HG03139 (cell line): ENCODE data around the gene ADRB2.

Experiments used
- ATAC-seq: cut with Tn5 transposase; IDR thresholded peaks from one replicate; pipeline ENCODE4 v1.9.1; 2021; ENCODE audit not compliant: unreplicated experiment

Gene ADRB2

DNA sequence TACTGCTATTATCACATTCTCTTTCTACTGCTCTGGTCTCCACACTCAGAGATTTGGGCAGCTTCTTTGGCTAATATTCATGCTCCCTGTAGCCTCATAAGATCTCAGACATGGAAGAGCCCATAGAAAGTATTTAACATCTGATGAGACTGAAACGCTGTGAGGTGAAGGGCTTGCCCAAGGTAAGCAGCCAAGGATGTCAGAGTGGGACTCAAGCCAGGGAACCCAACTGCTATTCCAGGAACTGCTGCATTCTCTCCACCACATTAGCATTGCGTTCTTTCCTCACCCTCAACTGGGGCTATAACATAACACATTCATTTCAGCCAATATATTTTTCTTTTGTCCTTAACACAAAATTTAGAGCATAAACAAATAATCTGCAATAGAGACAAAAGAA lies 3.8 kb downstream of the ADRB2 start:
- no peak for ATAC-seq

DNA sequence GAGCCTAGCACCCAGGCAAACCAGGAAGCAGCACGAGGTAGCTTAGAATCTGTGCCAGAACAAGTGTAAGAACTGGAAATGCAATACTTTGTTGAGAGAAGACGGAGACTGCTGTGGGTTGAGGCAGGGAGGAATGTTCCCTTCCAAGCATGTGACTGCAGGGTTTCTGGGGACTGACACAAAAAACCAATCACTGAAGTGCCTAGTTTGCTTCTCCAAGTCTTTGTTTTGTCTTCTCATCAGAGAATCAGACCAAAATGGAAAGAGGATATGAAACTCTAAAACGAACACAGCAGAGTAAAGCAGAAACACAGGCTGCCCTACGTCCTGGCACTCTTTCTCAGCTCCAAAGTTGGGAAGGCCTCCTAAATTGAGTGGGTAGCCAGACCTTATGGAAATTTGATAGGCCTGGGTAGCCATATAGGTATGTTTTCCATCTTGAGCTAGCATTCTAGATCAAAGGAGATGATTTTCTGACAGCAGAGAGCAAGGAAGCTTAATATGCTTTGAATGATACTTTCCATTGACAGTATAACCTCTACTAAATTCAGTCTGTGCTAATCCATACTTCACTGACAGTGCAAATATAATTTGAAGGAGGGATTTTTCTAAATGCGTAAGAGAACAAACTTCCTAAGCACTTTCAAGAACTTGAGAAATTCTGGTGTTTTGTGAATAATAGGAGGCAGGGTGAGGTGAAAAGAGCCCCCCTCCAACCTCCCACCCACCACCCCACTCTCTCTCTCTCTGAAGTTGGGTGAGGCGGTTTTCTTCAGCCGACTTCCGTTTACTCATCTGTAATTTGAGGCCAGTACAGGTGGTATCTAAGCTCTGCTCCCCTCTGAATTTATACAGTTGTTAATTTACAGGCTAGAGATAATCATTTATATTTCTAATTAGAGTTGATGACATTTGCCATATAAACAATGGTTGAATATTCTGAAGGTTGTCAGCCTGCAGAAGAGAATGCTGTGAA lies 5.5 kb downstream of the ADRB2 start:
- peak; percentile 90 for ATAC-seq

DNA sequence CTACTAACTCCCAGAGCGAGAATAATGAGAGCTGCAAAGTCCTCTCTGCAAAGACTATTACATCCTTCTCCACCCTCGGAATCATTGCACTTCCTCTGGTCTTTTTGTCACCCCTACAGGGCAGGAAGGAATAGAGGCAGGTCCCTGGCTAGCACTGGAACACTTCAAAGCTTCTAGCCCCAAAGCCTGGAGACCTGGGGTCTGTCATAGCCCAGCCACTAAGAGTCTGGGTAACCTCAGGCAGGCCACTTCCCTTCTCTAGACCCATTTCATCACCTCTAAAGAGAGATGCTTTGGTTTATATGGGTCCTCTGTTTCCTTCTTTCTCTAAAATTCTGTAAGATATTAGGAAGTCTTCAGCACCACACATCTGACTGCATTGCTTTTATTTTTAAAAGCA lies 6.7 kb downstream of the ADRB2 start:
- ATAC-seq, result no peak

DNA sequence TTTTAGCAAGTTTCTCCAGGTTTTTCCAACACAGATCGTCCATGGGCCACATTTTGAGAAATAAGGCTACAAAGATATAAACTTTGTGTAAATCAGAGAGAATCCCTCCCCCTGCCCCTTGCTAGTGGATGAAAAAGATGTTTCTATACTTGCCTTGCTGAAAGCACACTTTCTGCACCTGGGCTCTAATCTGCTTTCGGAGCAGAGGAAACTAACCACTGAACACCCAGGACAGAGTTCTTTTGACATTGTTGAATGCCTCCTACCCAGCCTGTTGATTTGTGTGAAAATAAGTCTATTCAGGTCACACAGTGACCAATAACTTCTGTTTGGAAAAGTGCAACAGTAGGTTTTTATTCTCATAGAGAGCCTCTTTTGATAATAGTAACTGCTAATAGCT lies 7.5 kb downstream of the ADRB2 start:
- no peak for ATAC-seq

DNA sequence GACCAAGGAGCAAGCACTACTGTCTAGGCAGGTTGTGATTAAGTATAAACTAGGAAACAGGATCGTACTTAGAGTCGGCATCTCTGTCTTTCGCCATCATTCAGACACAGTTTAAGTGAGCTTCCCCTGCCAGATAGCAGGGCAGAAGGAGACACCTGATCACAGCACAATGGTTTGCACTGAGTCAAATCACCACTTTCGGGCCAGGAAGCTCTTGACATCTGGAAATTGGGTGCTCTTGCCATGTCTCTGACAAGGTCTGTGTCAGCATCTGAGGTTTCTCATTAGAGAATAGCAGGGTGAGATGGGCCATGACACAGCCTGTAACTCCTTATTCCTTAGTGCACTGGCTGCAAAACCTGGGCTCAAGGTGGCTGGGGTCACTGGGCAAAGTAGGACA lies 8.3 kb downstream of the ADRB2 start:
- ATAC-seq, result no peak

GRCh38 chr5:148836272-148837250 lies 10.2 kb downstream of the ADRB2 start:
- no peak for ATAC-seq

GRCh38 chr5:148837383-148837782 lies 11.0 kb downstream of the ADRB2 start:
- no peak for ATAC-seq

GRCh38 chr5:148838357-148838756 lies 11.9 kb downstream of the ADRB2 start:
- ATAC-seq, result no peak

DNA sequence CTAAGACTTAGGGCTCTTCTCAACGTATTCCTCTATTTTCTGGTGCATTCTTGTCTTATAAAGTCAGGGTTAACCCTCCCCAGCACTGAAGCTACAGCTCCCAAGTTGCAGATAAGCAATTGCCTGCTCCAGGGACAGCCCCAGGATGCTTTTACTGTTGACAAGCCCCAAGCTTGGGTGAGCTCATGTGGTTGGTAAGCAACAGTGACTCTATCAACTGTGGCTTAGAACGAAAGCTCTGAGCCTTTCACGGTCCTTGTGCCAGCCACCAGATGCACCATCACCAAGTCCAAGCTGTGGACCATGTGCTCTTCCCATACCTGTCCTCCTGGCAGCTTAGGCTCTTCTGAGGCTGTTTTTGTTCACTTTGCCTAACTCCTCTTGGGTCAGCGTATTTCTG lies 13.5 kb downstream of the ADRB2 start:
- ATAC-seq, result no peak

DNA sequence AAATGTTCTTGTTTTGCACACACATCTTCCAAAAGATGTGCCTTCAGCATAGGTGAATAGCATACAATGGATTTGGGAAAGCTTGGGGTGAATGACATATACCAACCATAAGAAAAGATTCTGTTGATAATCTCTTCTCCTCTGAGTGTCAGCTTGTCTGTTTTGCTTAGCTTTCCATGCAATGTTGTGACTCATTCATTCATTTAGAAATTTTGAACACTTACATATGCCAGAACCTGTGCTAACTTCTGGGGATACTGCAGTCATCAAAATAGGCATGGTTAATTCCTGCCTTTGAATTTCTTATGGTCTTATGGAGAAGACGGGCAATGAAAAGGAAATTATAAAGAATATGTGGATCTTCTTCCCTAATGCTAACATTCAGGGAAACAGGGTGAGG lies 14.1 kb downstream of the ADRB2 start:
- no peak for ATAC-seq

DNA sequence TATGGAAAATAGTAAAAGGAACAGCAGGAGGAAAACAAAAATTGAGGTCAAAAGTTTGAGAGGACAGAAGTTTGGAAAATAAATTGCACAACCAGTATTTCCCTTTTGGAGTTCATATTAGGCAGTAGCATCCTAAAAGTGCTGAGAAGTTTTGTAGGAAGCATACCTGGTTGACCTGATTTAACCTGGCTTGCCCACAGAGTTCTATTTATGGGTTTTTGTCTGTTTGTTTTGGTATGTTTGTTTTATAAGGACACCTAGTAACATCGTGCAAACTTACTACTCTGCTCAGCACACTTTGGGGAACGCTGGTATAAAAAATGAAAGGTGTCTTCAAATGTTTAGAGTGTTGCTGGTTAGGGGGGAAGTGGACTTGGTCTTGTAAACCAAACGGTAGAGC lies 15.1 kb downstream of the ADRB2 start:
- no peak for ATAC-seq

DNA sequence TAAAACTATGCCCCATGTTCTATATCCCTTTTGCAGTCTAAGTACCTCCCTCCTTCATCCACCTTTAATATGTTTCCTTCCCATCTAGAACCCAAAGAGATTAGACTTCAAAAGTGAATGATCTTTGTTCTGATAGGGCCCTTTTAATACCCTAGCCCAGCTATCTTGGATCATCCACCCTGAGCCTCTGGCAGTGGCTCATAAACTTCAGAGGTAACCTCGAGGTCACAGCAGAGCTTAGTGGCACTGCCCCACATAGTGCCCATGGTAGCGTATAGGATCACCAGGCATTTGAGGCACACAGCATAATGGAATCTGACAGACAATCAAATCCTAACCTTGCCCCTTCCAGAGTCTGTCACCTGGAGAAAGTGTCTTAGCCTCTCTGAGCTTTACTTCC lies 15.8 kb downstream of the ADRB2 start:
- no peak for ATAC-seq

DNA sequence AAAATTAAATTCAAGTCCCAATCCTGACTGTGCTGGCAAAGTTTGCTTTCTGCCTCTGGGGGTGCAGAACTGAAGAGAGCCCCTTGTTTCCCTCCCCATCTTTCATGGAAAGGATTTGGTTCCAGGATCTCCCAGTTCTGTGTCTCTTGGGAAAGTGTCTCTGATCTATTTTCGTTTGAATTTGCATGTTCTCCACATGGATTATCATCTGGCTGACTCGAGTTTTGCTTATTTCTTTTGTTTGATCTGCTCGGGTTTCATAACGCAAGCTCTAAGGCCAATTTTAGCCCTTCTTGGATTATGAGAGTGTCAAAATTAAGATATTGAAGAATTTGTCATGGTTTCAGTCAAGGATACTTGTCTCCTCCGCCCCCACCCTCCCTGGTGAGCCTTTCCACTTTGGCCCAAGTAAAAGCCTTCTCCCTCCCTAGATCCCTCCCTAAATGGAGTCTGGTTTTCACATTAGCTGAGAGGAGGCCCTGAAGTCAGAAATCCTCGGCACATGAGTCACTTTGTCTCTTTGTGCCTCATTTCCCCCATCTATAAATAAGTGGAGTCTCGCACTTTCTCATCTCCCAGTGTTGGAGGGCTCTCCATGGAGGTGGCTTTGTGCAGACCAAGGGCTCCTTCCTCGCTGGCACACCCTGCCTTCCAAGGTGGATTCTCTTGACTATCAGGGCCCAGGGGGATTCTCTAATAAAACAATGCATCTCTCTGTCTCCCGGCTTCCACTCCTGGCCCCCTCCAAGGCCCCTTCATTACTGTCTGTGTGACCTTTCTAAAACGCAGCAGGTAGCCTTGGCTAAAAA lies 17.3 kb downstream of the ADRB2 start:
- no peak for ATAC-seq

DNA sequence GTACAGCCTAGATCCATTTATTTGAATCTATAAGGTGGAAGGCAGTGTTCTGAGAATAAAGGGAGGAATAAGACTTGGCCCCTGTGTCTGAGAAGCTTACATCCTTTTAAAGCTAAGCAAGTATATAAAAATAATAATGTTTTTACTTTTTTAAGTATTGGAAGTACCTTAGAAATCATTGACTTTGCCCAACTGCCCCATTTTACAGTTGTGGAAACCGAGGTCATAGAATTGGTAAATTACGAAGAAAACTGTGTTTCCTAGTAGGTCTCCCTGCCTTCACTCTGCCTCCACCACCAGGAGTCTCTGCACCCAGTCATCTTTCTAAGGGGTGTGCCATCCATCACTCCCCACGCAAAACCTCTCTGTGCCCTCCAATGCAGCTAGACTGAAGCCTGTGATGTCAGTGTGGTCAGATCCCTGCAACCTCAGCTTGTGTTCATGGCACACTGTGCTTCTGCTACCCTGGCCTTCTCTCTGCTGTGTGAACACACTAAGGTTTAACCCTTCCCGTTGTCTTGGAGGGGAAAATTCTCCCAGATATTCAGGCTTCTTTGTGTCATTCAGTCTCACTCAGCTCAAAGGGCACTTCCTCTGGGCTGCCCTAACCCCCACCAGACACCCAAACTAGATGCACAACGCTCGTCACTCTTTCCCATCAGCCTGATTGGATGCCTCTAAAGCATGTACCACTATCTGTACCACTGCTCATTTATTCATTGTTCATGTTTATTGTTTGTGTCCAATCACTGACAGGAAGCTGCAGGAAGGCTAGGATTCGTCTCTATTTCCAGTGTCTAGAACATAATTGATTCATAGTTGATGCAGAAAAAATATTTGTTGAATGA lies 18.2 kb downstream of the ADRB2 start:
- ATAC-seq, result no peak

DNA sequence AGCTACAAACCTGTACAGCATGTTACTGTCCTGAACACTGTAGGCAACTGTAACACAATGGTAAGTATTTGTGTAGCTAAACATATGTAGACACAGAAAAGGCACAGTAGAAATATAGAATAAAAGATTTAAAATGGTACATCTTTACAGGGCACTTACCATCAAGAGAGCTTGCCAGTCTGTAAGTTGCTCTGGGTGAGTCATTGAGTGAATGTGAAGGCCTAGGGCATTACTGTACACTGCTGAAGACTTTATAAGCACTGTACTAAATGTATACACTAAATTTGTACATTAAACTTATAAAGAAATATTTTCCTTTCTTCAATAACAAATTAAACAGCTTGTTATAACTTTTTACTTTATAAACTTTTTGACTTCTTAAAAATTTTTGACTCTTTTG lies 20.5 kb downstream of the ADRB2 start:
- no peak for ATAC-seq

- ATAC-seq, result no peak
These were observed 21.0 kb downstream of the ADRB2 start for GRCh38 chr5:148847456-148847855.

GRCh38 chr5:148848393-148849031 lies 22.1 kb downstream of the ADRB2 start:
- ATAC-seq, result no peak

DNA sequence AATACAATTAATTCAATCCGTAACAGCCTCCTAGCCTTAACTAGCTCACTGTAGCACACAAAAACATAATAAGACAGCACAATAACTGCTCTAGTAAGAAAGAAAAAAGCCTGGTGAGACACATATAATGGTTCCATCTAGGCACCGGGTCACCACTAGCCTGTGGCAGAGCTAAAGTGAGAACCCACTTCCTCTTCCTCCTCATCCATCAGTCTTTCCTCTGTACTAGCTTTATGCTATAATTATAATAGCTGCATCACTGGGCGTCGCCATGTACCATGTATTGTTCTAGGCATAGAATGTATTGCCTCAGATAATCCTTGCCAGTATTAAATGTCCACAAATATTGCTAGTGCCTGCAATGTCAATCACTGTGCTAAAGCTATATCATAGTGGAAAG lies 23.1 kb downstream of the ADRB2 start:
- no peak for ATAC-seq

- no peak for ATAC-seq
These were observed 24.4 kb downstream of the ADRB2 start for GRCh38 chr5:148850836-148851235.
